B cell (primary cell): ENCODE data around the gene OR52E5. TPM values are rescaled to one million over a fixed set of nuclear protein-coding genes. Genes with fewer than 3 reads are reported as not detected.

ENCODE experiments used
- ATAC-seq: fragments of 200-7000 bp; cut with Tn5 transposase; one replicate; pipeline ENCODE4 v1.10.0; 2021; ENCODE audit warnings: low read depth, mild to moderate bottlenecking, moderate number of reproducible peaks, moderate library complexity
- CTCF ChIA-PET: fragments of 350-600 bp; sonication (Branson Sonifier 250); formaldehyde crosslinking; loops from one replicate; lab custom pipeline; 2021; ENCODE audit warnings: antibody characterized with exemption, inconsistent platforms; lab: Charles Lee
- POLR2A ChIA-PET: fragments of 350-600 bp; sonication (Branson Sonifier 250); formaldehyde crosslinking; loops from one replicate; lab custom pipeline; 2021; ENCODE audit warnings: antibody characterized with exemption; lab: Charles Lee
- DNase-seq: peaks from one replicate; pipeline ENCODE4 v3.0.0; 2013
- H2AFZ ChIP-seq: 2 replicates; pipeline ENCODE4 v1.6.1; 2012; ENCODE audit warnings: mild to moderate bottlenecking, low read depth, low read length; ENCODE audit not compliant: insufficient read depth, poor library complexity, severe bottlenecking
- H3K27ac ChIP-seq, 2 donors: 1 replicate in 1 of 2; 2 replicates in 1 of 2; pipeline ENCODE4 v1.5.1; 2012 to 2013; ENCODE audit warnings: low read length in 2 of 2, mild to moderate bottlenecking in 2 of 2, moderate library complexity in 1 of 2
- H3K27me3 ChIP-seq, 4 experiments: fragments of 200-600 bp in 1 of 4; sonication (generic) in 1 of 4; replicated peaks in 1 of 4; 1 replicate in 2 of 4; 2 replicates in 2 of 4; pipeline versions ENCODE4 v1.6.1 to v1.7.0; 2013 to 2016; ENCODE audit warnings: low read length in 3 of 4, mild to moderate bottlenecking in 2 of 4, mixed read lengths in 1 of 4, moderate library complexity in 1 of 4; ENCODE audit not compliant: insufficient read depth in 4 of 4, control insufficient read depth in 3 of 4; ENCODE audit errors: control extremely low read depth in 1 of 4
- H3K36me3 ChIP-seq, 2 experiments: replicated peaks in 1 of 2; 1 replicate in 1 of 2; 2 replicates in 1 of 2; pipeline versions ENCODE4 v1.6.1 to v1.7.1; 2013; ENCODE audit warnings: low read length in 1 of 2; ENCODE audit not compliant: insufficient read depth in 2 of 2, control insufficient read depth in 1 of 2; ENCODE audit errors: control extremely low read depth in 1 of 2, extremely low read depth in 1 of 2
- H3K4me1 ChIP-seq, 2 donors: fragments of 200-600 bp in 1 of 2; sonication (generic) in 1 of 2; 1 replicate in 1 of 2; 2 replicates in 1 of 2; pipeline versions ENCODE4 v1.5.1 to v1.6.1; 2013 to 2017; ENCODE audit warnings: low read length in 2 of 2; ENCODE audit not compliant: control insufficient read depth in 2 of 2, insufficient read depth in 2 of 2
- H3K4me2 ChIP-seq: replicated peaks from 2 replicates; pipeline ENCODE3; 2012; ENCODE audit warnings: mild to moderate bottlenecking, low read depth, low read length; ENCODE audit not compliant: poor library complexity, severe bottlenecking
- H3K4me3 ChIP-seq, 5 experiments: fragments of 200-600 bp in 1 of 5; sonication (generic) in 1 of 5; 1 replicate in 3 of 5; 2 replicates in 2 of 5; pipeline versions ENCODE4 v1.5.1 to v1.7.0; 2011 to 2016; ENCODE audit warnings: low read length in 4 of 5, mild to moderate bottlenecking in 4 of 5, low read depth in 2 of 5, control low read depth in 1 of 5, moderate library complexity in 1 of 5; ENCODE audit not compliant: insufficient read depth in 1 of 5; ENCODE audit errors: control extremely low read depth in 1 of 5, extremely low read depth in 1 of 5
- H3K79me2 ChIP-seq: fragments of 200-600 bp; sonication (generic); one replicate; pipeline ENCODE4 v1.6.0; 2016; ENCODE audit warnings: low read length; ENCODE audit not compliant: control insufficient read depth, insufficient read depth
- H3K9ac ChIP-seq: fragments of 200-600 bp; sonication (generic); 2 replicates; pipeline ENCODE4 v1.6.1; 2017; ENCODE audit warnings: mild to moderate bottlenecking, low read length, moderate library complexity
- H3K9me3 ChIP-seq, 3 donors: one replicate each; pipeline versions ENCODE4 v1.6.1 to v1.7.1; 2013; ENCODE audit warnings: low read length in 2 of 3; ENCODE audit not compliant: control insufficient read depth in 2 of 3, insufficient read depth in 1 of 3; ENCODE audit errors: control extremely low read depth in 1 of 3
- H4K20me1 ChIP-seq: 2 replicates; pipeline ENCODE4 v1.6.0; 2012; ENCODE audit warnings: mild to moderate bottlenecking, low read length; ENCODE audit not compliant: insufficient read depth, control insufficient read depth, poor library complexity, severe bottlenecking
- H3K27ac Mint-ChIP-seq: one replicate; pipeline ENCODE4 v1.8.0; 2021; ENCODE audit warnings: mixed read lengths
- H3K27me3 Mint-ChIP-seq: one replicate; pipeline ENCODE4 v1.8.0; 2021; ENCODE audit warnings: mixed read lengths
- H3K4me1 Mint-ChIP-seq: one replicate; pipeline ENCODE4 v1.8.0; 2021; ENCODE audit warnings: mixed read lengths
- H3K4me3 Mint-ChIP-seq: one replicate; pipeline ENCODE4 v1.8.0; 2021; ENCODE audit warnings: mixed read lengths
- H3K9me3 Mint-ChIP-seq: one replicate; pipeline ENCODE4 v1.8.0; 2022; ENCODE audit warnings: mixed read lengths; ENCODE audit not compliant: insufficient read depth
- CTCF ChIP-seq: fragments of 200-600 bp; IDR thresholded peaks from one replicate; pipeline ENCODE4 v1.8.0; 2022; ENCODE audit warnings: antibody characterized with exemption, mild to moderate bottlenecking
- EZH2 ChIP-seq: IDR thresholded peaks from 2 replicates; pipeline ENCODE4 v1.6.1; 2012; ENCODE audit warnings: borderline replicate concordance, low read depth, mild to moderate bottlenecking, moderate library complexity, low read length; ENCODE audit not compliant: insufficient read depth, poor library complexity, severe bottlenecking
- WGBS: methylation state at CpG from one replicate; pipeline ENCODE4 v1.1.5; 2013; ENCODE audit warnings: missing lambda C conversion rate; ENCODE audit not compliant: insufficient coverage; 5-methylcytosine and 5-hydroxymethylcytosine counted together
- intact Hi-C: fragments of 100-400 bp; cut with micrococcal nuclease; formaldehyde crosslinking; loops from one replicate; pipeline ENCODE4 v1.10.0; 2022
- polyA plus RNA-seq: library from polyadenylated mRNA; depleted of rRNA; stranded (reverse); fragments of >200 nt; gene quantifications from 2 replicates; pipeline ENCODE4 v1.2.3, GENCODE V29; 2012
- total RNA-seq, 2 donors: library from RNA; stranded (reverse); fragments of 120-200 nt in 1 of 2; gene quantifications; 1 replicate in 1 of 2; 2 replicates in 1 of 2; pipeline versions ENCODE4 v1.2.3 to v1.2.4, GENCODE V29; 2013 to 2022

OR52E5 gene
- total and polyA plus RNA-seq, 2 donors (not counting 1 experiment from before 2014, with no cell fraction given) = not detected

GRCh38 chr11:5899534-5899933 lies 6.5 kb downstream of the OR52E5 start:
- ATAC-seq (no peak), DNase-seq (no peak)
- H3K27me3 Mint-ChIP-seq = no peaks in the 10 kb centered on the region
- H3K4me1 Mint-ChIP-seq = no peaks in the 10 kb centered on the region
- Histone ChIP-seq H3K9me3 (peaks cover 0 to 2% (median 0%) of the 10 kb centered on the region in 3 donors), H3K27me3 (peaks cover 0 to 5% (median 0%) of the 10 kb centered on the region in 4 experiments), H4K20me1 (no peaks in the 10 kb centered on the region), H3K27ac (no peak overlapping the region), H3K4me1 (no peaks in the 10 kb centered on the region), H3K4me2 (no peak overlapping the region), H2AFZ (no peak overlapping the region), H3K79me2 (no peaks in the 10 kb centered on the region), H3K4me3 (no peak overlapping the region), H3K36me3 (no peaks in the 10 kb centered on the region), H3K9ac (no peak overlapping the region)
- H3K4me3 Mint-ChIP-seq = no peak overlapping the region
- ChIA-PET CTCF (no interaction called here), POLR2A (no interaction called here)
- intact Hi-C loops = loop anchor here (10.0 kb wide), 1 partner anchor 295 kb away; no protein-coding TSS in a partner anchor
- 85% methylated on average over 2 of the region's 2 CpGs for WGBS
- TF ChIP-seq EZH2 (no peak), CTCF (no peak)
- no peak overlapping the region for H3K27ac Mint-ChIP-seq
- H3K9me3 Mint-ChIP-seq = no peaks in the 10 kb centered on the region

- H3K27me3 ChIP-seq = peaks cover 0 to 3% (median 0%) of the 10 kb centered on the region in 4 experiments
- no peaks in the 10 kb centered on the region for H3K79me2 ChIP-seq
- no peak overlapping the region for H2AFZ ChIP-seq
- ChIA-PET POLR2A (no interaction called here), CTCF (no interaction called here)
- H3K4me3 Mint-ChIP-seq = no peak overlapping the region
- no peaks in the 10 kb centered on the region for H3K4me1 ChIP-seq
- H4K20me1 ChIP-seq = no peaks in the 10 kb centered on the region
- ATAC-seq = no peak
- no peaks in the 10 kb centered on the region for H3K9me3 Mint-ChIP-seq
- no peak overlapping the region for H3K27ac Mint-ChIP-seq
- H3K36me3 ChIP-seq = no peaks in the 10 kb centered on the region
- peaks cover 33% of the 10 kb centered on the region for H3K27me3 Mint-ChIP-seq
- H3K9me3 ChIP-seq = peaks cover 0 to 6% (median 0%) of the 10 kb centered on the region in 3 donors
- intact Hi-C loops = no loop called here
- H3K9ac ChIP-seq = no peak overlapping the region
- H3K4me2 ChIP-seq = no peak overlapping the region
- no peak for TF ChIP-seq CTCF
- no peak for TF ChIP-seq EZH2
- DNase-seq = no peak
- no peaks in the 10 kb centered on the region for H3K4me1 Mint-ChIP-seq
- 90% methylated on average over 2 of the region's 2 CpGs for WGBS
- no peak overlapping the region for H3K27ac ChIP-seq
- no peak overlapping the region for H3K4me3 ChIP-seq
Measured at GRCh38 chr11:5910540-5910939, 17.5 kb downstream of the OR52E5 start.
